ENCODE results near the gene TTLL5.

The TTLL5 gene

DNA sequence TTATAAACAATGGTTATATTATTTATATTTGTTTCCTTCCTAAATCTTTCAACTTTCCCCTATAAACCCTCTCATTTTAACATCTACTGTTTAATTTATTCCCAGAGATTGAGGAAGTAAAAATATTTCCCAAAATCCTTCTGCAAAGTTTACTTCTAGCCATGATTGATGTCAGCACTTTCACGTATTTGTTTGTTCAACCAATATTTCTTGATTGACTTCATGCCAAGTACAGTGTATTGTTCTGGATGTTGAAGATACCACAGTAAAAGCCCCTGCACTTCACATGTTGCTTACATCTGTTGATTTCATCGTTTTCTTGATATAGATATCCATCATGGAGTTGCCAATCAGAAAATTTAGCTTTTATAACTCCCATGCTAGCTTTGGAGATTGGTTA is 81.8 kb downstream of the TTLL5 start:
- no peak for DNase-seq (ENCODE audit: low read depth)

DNA sequence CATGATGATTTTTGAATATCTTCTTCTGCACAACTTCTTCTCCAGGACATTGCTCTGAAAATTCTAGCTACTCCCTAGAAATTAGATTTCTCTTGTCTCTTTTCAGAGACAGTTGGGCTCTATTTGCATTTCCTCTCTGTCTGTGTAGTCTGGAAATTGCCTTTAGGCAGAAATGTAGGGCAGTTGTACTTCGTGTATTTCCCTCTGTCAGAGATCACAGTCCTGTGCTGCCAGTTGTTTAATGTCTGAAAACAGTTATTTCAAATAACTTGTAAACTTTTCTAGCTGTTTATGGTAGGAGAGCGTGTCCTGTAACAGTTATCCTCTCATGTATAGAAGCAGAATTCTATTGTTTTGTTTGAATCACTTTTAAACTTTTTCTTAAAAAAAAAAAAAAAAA is 86.9 kb downstream of the TTLL5 start:
- DNase-seq (ENCODE audit: low read depth) = no peak

DNA sequence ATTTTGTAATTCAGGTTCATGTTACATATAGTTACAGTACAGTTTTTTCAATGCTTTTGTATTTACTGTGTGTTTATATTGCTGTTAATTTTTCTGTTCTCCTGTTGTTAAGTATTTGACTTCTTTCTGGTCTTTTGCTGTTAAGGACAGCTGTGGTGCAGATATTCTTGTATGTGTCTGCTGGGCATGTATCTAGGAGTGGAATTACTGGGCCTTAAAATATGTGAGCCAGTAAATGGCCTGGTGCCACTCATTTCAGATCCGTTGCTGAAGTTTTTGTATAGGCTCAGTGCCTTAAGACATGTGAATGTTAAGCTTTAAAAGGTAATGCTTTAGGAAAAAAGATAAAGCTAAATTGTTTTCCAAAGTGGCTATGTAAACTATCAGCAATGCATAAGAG is 87.3 kb downstream of the TTLL5 start:
- no peak for DNase-seq (ENCODE audit: low read depth)

DNA sequence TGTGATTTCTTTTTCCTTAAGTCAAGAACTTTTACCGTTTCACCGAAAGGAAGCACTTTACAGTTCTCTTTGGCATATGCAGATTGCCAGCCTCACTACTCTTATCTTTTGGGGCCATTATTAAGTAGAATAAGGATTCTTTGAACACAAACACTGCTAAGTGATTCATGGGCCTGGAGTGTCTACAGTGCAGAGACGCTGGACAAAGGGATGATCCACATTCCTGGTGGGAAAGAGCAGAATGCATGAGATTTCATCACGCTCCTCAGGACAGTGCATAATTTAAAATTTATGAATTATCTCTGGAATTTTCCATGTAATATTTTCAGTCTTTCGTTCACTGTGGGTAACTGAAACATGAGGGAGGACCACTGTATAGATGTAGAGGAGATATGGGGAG is 90.2 kb downstream of the TTLL5 start:
- DNase-seq (ENCODE audit: low read depth) = no peak

DNA sequence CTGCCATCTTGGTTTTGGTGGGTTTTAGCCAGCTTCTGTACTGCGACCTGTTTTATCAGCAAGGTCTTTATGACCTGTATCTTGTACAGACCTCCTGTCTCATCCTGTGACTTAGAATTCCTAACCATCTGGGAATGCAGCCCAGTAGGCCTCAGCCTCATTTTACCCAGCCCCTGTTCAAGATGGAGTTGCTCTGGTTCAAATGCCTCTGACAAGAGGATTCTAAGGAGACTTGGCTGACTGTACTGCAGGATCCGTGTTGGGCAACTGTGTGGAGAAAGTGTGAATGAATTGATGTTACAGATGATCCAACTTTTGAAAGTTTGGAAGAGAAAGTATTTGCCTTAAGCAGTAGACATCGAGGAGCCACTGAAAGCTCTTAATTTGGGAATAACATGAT is 91.0 kb downstream of the TTLL5 start:
- DNase-seq (ENCODE audit: low read depth) = no peak

DNA sequence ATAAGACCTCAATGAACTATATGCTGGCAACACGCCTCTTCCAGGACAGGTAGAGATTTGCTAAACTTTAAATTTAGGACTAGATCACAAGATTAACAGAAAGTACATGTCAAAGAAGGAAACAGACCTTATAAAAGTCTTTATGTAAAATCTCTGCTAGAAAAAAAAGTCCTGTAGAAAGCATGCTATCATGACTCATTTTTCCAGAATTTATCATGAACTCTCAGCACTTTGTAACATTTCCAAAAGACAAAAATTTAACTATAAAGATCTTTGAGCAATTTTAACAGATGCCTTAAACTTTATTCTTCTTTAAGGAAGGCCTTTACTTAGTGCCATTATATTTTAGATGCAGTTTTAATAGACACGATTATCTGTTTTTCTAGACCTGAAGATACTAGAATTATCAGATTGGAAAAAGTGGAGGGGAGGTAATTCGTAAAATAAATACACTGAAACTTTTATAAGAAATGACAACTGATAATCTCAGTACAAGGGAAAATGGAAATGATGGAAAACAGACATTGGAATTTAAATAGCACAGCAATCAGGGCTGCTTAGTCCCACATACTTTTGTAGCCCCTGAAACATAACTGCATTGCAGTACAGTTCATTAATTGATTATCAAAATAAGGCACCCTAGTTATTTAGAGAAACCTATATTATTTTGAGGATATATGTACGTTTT is 92.0 kb downstream of the TTLL5 start:
- peak; percentile 12 for DNase-seq (ENCODE audit: low read depth)

DNA sequence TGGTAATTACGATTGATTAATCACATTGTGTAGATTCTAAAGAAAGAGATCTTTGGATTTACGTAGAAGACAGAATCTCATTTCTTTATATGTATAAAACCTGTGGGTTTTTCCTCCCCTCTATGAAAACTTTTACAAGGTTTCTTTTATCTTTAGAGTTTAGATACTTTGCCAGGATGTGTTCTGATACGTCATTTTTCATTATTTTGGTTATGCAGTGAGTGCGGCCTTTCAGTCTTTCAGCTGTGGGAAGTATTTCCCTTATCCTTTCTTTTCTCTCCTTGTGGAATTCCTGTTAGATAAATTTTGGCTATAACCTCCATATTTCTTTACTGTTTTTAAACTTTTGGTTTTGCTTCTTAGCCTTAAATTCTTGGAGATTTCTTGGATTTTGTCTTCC is 92.7 kb downstream of the TTLL5 start:
- no peak for DNase-seq (ENCODE audit: low read depth)

DNA sequence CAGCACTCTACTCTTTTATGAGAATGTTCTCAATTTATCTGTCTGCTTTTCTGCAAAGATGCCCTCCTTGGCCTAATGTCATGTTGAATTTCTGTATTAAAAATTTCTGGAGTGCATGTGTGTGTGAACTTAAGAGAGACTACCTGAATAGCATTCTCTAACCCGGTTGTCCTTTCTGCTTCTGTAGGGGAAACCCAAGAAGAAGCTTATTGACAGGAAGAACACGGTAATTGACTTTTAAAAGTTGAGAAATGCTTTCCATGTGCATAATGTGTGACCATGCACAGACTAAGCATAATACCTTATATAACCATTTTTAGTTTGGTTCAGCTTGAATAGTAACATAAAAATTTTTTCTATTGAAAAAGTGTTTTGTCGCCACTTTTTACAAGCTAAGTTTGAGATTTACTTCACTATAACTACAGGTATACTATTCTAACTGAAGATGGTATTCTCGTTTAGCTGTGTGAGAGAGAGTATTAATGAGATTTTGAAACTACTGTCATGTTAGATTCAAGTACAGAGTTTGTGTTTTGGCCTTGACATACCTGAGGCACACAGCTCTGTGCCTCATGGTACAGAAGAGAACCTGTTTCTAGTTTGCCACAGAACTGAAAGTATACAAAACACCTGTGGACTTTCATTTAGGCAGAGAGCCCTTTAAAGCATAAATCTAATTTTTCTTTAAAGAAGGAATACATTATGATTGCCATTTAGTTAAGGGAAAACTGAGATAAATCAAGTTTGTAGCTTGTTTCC is 96.8 kb downstream of the TTLL5 start:
- no peak for DNase-seq (ENCODE audit: low read depth)

DNA sequence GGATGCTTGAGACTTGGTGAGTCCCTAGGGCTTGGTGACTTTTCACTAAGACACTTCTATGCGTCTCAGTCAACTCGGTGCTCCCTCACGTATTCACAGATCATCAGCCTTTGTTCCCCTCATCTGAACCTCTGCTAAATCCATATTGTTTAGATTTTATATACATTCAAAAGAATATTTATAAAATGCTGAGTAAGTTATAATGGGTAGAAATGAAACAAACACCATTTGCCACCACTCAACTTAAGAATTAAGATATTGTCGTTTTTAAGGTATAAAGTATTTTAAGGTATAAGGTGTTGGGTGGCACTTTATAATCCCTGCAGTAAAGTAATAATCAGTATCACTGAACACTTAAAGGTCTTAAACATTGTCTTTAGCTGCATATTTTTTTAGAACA is 103.0 kb downstream of the TTLL5 start:
- DNase-seq (ENCODE audit: low read depth) = no peak

DNA sequence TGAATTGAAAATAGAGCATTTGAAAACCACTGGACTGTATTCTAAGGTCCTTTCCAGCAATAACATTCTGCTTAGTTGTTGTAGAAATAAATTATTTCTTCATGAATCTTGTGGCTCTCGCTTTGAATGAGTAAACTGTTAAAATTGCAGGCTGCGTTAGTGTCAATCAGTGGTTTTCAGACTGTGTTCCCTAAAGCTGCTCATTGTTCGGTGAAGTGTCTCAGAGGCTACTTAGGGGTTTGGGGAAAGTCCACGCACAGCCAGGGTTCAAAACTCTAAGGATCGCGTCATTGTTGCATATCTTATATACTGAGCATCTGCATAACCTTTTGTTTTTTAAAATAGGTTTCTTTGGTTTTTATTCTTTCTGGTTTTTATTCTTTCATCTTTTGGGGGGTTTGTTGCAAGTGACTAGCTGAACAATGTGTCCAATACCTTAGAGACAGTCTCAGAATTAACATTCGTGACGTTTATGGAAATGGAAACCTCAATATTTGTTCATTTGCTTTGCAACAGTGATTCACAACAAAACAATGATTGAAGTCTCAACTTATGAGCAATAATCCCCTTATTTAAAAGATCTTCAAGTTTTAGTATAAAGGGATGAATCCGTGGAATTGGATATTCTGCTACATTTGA is 108.1 kb downstream of the TTLL5 start:
- peak; percentile 38 for DNase-seq (ENCODE audit: low read depth)

DNA sequence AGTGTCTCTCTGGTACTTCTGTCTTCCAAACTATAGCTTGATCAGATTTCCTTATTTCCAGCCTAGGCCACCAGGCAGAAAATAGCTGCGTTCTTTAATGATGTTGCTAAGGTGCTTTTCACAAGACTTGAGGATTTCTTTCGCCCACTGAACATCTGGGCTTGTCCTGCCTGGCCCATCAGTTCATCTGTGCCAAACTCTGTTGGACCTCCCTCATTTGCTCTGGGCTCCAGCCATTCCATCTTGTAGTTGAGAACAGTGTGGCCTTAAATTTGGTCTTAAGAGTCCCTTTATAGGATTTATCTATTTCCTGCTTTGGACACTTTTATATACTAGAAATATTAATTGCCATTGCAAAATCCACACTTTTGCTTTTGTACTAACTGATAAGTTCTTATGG is 109.6 kb downstream of the TTLL5 start:
- DNase-seq (ENCODE audit: low read depth) = no peak

DNA sequence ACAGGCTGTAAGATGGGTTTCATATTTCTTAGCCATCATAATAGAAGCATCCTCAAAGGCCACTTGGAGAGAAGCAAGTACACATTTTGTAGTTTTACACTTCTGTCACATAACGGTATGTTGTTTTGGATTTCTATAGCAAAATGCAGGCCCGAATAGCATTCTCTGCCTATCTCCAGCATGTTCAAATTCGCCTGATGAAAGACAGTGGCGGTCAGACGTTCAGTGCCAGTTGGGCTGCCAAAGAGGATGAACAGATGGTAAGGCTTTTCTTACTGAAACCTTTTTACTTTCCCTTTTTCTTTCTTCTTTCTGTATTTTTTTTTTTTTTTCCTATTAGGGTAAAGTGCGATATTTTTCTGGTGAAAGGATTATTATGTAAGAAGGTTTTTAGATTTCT is 110.5 kb downstream of the TTLL5 start:
- no peak for DNase-seq (ENCODE audit: low read depth)

DNA sequence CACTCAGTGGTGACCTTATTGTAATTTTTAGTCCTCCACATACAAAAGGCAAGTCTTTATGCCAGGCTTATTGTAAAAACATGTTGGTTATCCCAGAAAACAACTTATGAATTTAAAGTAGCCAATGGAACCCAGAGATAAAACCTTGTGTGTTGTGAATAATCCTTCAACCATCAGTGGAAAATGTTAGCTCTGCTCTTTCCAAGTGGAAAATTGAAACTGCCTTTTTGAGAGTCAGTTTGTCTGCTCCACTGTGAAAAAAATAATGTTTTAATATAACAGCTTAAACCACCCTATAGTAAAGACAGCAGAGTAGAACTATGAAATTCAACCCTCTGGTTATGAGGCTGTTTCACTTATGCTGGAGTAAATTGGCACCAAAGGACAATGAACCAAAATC is 112.0 kb downstream of the TTLL5 start:
- no peak for DNase-seq (ENCODE audit: low read depth)

DNA sequence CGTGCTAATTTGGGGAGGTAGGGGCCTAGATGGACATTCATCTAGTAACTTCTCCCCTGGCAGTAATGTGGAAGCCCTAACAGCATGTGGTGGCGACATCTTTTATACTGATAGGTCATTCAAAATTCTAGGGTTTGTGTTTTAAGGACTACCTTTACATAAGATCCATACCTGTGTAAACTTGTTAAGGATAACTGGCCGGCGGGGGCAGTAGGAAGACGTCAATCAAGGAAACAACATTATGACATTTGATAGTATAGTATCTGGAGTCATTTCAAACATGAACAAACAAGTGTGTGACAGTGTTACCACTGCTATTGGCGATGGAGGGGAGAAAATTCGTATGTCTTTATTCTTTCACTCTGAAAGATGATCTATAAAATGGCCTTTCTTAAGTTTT is 120.0 kb downstream of the TTLL5 start:
- DNase-seq (ENCODE audit: low read depth) = no peak

DNA sequence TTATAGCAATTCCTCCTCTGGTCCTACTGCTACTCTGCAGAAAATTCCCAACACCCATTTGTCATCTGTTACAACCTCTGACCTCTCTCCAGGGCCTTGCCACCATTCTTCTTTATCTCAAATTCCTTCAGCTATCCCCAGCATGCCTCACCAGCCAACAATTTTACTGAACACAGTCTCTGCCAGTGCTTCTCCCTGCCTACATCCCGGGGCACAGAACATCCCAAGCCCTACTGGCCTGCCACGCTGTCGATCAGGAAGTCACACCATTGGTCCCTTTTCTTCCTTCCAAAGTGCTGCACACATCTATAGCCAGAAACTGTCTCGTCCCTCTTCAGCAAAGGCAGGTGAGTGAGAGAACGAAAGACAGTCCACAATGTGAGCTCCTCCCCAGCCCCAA is 122.1 kb downstream of the TTLL5 start:
- DNase-seq (ENCODE audit: low read depth) = no peak

DNA sequence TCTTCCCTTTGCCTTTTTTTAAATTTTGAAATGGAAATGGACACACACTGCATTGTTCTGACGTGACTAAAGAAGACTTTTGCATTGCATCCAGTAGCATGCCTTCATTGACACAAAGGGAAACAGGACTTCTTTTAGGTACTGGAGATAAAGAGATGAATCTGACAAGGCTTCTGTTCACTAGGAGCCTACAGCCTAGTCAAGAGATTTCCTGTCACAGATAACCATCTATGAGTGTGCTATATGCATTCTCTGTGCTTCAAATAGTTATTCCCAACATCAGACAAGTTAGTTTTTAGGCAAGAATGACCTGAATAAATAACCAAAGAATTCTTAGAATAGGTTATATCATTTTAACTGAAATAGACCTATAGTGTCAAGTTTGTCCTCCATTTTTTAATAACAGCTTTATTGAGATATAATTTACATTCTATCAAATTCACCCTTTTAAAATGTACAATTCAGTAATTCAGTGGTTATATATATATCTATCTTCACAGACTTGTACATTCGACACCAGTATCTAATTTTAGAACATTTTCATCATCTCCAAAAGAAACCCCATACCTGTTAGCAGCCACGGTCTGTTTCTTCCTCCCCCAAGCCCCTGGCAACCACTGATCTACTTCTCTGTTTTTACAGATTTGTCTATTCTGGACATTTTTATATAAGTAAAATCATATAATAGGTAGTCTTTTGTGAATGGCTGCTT is 122.7 kb downstream of the TTLL5 start:
- no peak for DNase-seq (ENCODE audit: low read depth)

DNA sequence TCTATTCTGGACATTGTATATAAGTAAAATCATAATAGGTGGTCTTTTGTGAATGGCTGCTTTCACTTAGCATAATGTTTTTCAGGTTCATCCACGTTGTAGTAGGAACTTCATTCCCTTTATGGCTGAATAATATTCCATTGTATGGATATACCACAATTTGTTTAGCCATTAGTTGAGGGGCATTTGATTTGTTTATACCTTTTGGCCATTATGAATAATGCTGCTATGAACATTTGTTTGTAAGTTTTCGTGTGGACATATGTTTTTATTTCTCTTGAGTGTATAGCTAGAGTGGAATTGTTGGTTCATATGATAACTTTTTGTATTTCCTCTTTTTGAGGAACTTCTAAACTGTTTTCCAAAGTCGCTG is 123.3 kb downstream of the TTLL5 start:
- no peak for DNase-seq (ENCODE audit: low read depth)

DNA sequence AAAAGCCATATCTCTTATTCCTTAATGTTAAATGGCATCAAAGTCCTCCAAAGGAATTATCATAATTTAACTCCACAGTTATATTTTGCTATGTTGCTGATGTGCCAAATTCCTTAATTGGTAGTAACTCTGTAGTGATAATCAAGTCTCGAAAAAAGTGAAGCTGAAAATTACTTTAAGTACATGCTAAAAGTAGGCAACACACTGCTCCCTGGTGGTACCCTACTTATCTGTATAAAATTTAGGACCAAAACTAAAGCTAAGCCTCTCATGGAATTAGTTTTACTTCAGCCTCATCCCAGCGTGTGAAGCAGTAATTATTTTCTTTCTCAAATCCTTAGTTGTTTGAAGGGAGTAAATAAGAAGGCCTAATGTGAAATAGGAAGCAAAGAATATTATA is 132.8 kb downstream of the TTLL5 start:
- DNase-seq (ENCODE audit: low read depth) = no peak

DNA sequence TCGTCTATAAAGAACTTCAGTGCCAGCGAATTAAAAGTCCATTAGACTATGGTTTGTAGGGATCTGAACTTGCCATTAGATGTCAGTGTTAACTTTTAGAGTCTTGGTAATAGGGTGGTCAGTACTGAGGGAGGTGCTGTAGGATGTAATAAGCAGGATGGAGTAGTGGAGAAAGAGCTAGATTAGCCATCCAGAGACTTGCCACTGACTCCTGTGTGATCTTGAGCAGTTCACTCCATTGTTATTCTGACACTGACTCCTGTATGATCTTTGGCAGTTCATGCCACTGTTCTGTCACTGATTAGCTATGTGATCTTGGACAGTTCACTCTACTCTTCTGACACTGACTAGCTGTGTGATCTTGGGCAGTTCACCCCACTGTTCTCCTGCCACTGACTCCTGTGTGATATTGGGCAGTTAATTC is 133.6 kb downstream of the TTLL5 start:
- peak; percentile 74 for DNase-seq (ENCODE audit: low read depth)

DNA sequence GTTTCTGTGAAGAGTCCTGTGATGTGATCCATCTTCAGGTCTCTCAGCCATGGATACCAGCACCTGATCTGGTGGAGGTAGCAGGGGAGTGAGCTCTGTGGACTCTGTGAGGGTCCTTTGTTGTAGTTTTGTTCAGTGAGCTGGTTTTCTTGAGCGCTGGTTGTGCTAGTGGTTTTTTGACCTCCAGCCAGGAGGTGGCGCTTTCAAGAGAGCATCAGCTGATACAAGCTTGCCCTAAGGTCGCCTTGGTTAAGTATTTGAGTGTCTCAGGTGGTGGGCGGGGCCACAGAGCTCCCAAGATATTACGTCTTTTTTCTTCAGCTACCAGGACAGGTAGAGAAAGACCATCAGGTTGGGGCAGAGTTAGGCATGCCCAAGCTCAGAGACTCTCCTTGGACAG is 139.7 kb downstream of the TTLL5 start:
- no peak for DNase-seq (ENCODE audit: low read depth)

DNA sequence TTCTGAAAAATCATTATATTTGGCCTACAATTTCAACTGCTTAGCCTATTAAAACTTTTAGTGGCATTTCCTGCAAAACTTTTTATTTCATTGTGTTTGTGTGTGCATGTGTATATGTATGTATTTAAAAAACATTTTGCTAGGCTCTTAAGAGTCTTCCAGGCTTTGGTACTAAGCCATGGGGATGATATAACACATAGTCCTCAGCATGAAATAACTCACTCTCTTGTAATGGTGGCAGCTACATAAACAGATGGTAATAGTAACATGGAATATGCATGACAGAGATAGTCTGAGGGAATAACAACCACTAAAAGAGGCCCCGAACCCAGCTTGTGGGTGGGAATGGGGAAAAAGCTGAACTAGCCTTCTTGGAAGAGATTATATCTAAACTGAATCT is 141.4 kb downstream of the TTLL5 start:
- no peak for DNase-seq (ENCODE audit: low read depth)

DNA sequence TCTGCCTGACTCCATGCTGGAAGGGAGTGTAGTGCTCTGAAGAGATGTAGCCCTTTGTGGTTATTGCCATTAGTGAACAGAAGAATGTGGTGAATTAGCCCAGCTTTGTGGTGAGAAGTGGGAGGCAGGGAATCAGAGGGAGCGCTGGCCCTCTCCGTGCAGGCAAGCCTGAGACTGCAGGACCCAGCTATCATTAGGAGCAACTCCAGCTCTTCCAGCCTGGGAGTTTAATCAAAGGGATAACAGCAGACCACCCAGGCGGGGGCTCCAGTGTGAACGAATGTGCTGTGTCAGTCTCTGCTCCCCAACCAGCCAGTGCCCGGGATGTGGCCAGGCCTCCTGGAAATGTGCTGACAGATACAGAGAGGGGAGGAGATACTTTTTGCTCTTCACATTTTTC is 142.7 kb downstream of the TTLL5 start:
- DNase-seq (ENCODE audit: low read depth) = no peak

Measured in stromal cell of bone marrow (primary cell).